HG03039 (cell line): Measurements from ENCODE around the gene PLCB1.
A peak's percentile ranks its signal among the peaks of the same experiment; 100 is the strongest.

Source experiments
- ATAC-seq: cut with Tn5 transposase; IDR thresholded peaks from one replicate; pipeline ENCODE4 v1.9.1; 2021; ENCODE audit warnings: mild to moderate bottlenecking, moderate library complexity; ENCODE audit not compliant: unreplicated experiment

PLCB1 gene

GRCh38 chr20:8671370-8671961 is 539.4 kb downstream of the PLCB1 start:
- ATAC-seq = no peak

GRCh38 chr20:8673116-8673515 is 541.0 kb downstream of the PLCB1 start:
- no peak for ATAC-seq

- ATAC-seq = no peak
Measured at GRCh38 chr20:8675896-8676295, 543.8 kb downstream of the PLCB1 start.

- ATAC-seq = no peak
Measured at GRCh38 chr20:8678098-8678776, 546.2 kb downstream of the PLCB1 start.

- ATAC-seq = no peak
Measured at GRCh38 chr20:8689337-8689736, 557.3 kb downstream of the PLCB1 start.

- no peak for ATAC-seq
Measured at GRCh38 chr20:8690074-8690473, 558.0 kb downstream of the PLCB1 start.

GRCh38 chr20:8693709-8694108 is 561.6 kb downstream of the PLCB1 start:
- no peak for ATAC-seq

GRCh38 chr20:8700756-8701155 is 568.7 kb downstream of the PLCB1 start:
- no peak for ATAC-seq

- no peak for ATAC-seq
Measured at GRCh38 chr20:8706961-8707700, 575.1 kb downstream of the PLCB1 start.

GRCh38 chr20:8709627-8710026 is 577.6 kb downstream of the PLCB1 start:
- ATAC-seq = no peak

- ATAC-seq = no peak
Measured at GRCh38 chr20:8711501-8711900, 579.4 kb downstream of the PLCB1 start.

- no peak for ATAC-seq
Measured at GRCh38 chr20:8714206-8714605, 582.1 kb downstream of the PLCB1 start.

GRCh38 chr20:8718279-8718678 is 586.2 kb downstream of the PLCB1 start:
- ATAC-seq = no peak

- no peak for ATAC-seq
Measured at GRCh38 chr20:8720089-8720488, 588.0 kb downstream of the PLCB1 start.

GRCh38 chr20:8721098-8721497 is 589.0 kb downstream of the PLCB1 start:
- ATAC-seq = no peak

- ATAC-seq = peak; percentile 67
Measured at GRCh38 chr20:8722277-8722928, 590.3 kb downstream of the PLCB1 start.

GRCh38 chr20:8723296-8723695 is 591.2 kb downstream of the PLCB1 start:
- no peak for ATAC-seq

GRCh38 chr20:8724884-8725283 is 592.8 kb downstream of the PLCB1 start:
- ATAC-seq = no peak

- no peak for ATAC-seq
Measured at GRCh38 chr20:8726460-8726859, 594.4 kb downstream of the PLCB1 start.

GRCh38 chr20:8735014-8735413 is 602.9 kb downstream of the PLCB1 start:
- ATAC-seq = no peak

GRCh38 chr20:8735674-8736073 is 603.6 kb downstream of the PLCB1 start:
- no peak for ATAC-seq

- ATAC-seq = peak; percentile 71
Measured at GRCh38 chr20:8740265-8740664, 608.2 kb downstream of the PLCB1 start.
